Activated naive CD4-positive, alpha-beta T cell treated with anti-CD3 and anti-CD28 coated beads, Interleukin-2, amount 10 ng/mL, durations not matched to agents 7 days and 5 days (primary cell): ENCODE results near the gene NPIPB4.
"Not testable (repeated sequence)": the region's sequence is repeated elsewhere in the genome, so short reads cannot be mapped to it uniquely, and the experiment has no call there.

ENCODE experiments used
- CTCF ChIA-PET: fragments of 350-600 bp; sonication (Branson Sonifier 250); formaldehyde crosslinking; loops from one replicate; lab custom pipeline; 2021; ENCODE audit warnings: antibody characterized with exemption; lab: Charles Lee
- DNase-seq: peaks from one replicate; pipeline ENCODE4 v3.0.0-alpha.2; 2020
- H3K27ac Mint-ChIP-seq: one replicate; pipeline ENCODE4 v1.8.0; 2021; ENCODE audit warnings: mild to moderate bottlenecking, moderate library complexity, mixed read lengths
- H3K27me3 Mint-ChIP-seq: one replicate; pipeline ENCODE4 v1.8.0; 2021; ENCODE audit warnings: mild to moderate bottlenecking, mixed read lengths
- H3K36me3 Mint-ChIP-seq: one replicate; pipeline ENCODE4 v1.8.0; 2021; ENCODE audit warnings: mixed read lengths
- H3K4me1 Mint-ChIP-seq: one replicate; pipeline ENCODE4 v1.8.0; 2021; ENCODE audit warnings: mixed read lengths
- H3K4me3 Mint-ChIP-seq: one replicate; pipeline ENCODE4 v1.8.0; 2021; ENCODE audit warnings: mild to moderate bottlenecking, moderate library complexity, mixed read lengths
- H3K9me3 Mint-ChIP-seq: one replicate; pipeline ENCODE4 v1.8.0; 2021; ENCODE audit warnings: mixed read lengths

The NPIPB4 gene

GRCh38 chr16:21857656-21858055 lies at the start of gene NPIPB4:
NPIPB4 (minus strand) TSS chr16:21857756; CDS start chr16:21857378, 378 bp downstream.
- H3K9me3 Mint-ChIP-seq, H3K4me1 Mint-ChIP-seq, CTCF ChIA-PET, H3K36me3 Mint-ChIP-seq, H3K4me3 Mint-ChIP-seq, H3K27me3 Mint-ChIP-seq, DNase-seq, H3K27ac Mint-ChIP-seq: not testable (repeated sequence)

- H3K4me1 Mint-ChIP-seq, CTCF ChIA-PET, H3K9me3 Mint-ChIP-seq, DNase-seq, H3K36me3 Mint-ChIP-seq, H3K27me3 Mint-ChIP-seq, H3K27ac Mint-ChIP-seq, H3K4me3 Mint-ChIP-seq: not testable (repeated sequence)
These were observed 41.4 kb upstream of the NPIPB4 start for GRCh38 chr16:21898998-21899397.

GRCh38 chr16:21881988-21882387 lies 24.4 kb upstream of the NPIPB4 start:
- H3K27me3 Mint-ChIP-seq, H3K4me1 Mint-ChIP-seq, H3K36me3 Mint-ChIP-seq, H3K27ac Mint-ChIP-seq, H3K4me3 Mint-ChIP-seq, H3K9me3 Mint-ChIP-seq, CTCF ChIA-PET: not testable (repeated sequence)
- peak; percentile 45 for DNase-seq

- DNase-seq, H3K4me1 Mint-ChIP-seq, H3K27me3 Mint-ChIP-seq, H3K36me3 Mint-ChIP-seq, H3K9me3 Mint-ChIP-seq, CTCF ChIA-PET: not testable (repeated sequence)
- H3K4me3 Mint-ChIP-seq, result peak overlapping the region; percentile 70
- H3K27ac Mint-ChIP-seq, result peak overlapping the region; percentile 82
These were observed 20.4 kb downstream of the NPIPB4 start for GRCh38 chr16:21837186-21837585.

- H3K36me3 Mint-ChIP-seq, CTCF ChIA-PET, H3K4me1 Mint-ChIP-seq, H3K27ac Mint-ChIP-seq, H3K9me3 Mint-ChIP-seq, H3K27me3 Mint-ChIP-seq: not testable (repeated sequence)
- DNase-seq, result peak; percentile 23
- peak overlapping the region; percentile 28 for H3K4me3 Mint-ChIP-seq
These were observed 21.2 kb downstream of the NPIPB4 start for GRCh38 chr16:21836334-21836733.

- H3K27ac Mint-ChIP-seq, DNase-seq, H3K4me3 Mint-ChIP-seq, CTCF ChIA-PET, H3K9me3 Mint-ChIP-seq, H3K36me3 Mint-ChIP-seq, H3K4me1 Mint-ChIP-seq, H3K27me3 Mint-ChIP-seq: not testable (repeated sequence)
These were observed 21.8 kb downstream of the NPIPB4 start for GRCh38 chr16:21835747-21836146.

- H3K27me3 Mint-ChIP-seq, H3K4me1 Mint-ChIP-seq, H3K9me3 Mint-ChIP-seq, CTCF ChIA-PET, H3K27ac Mint-ChIP-seq, H3K36me3 Mint-ChIP-seq, DNase-seq, H3K4me3 Mint-ChIP-seq: not testable (repeated sequence)
These were observed 23.3 kb downstream of the NPIPB4 start for GRCh38 chr16:21834211-21834610.

- H3K36me3 Mint-ChIP-seq, H3K9me3 Mint-ChIP-seq, CTCF ChIA-PET, DNase-seq, H3K4me1 Mint-ChIP-seq, H3K4me3 Mint-ChIP-seq, H3K27ac Mint-ChIP-seq, H3K27me3 Mint-ChIP-seq: not testable (repeated sequence)
These were observed 27.6 kb downstream of the NPIPB4 start for GRCh38 chr16:21829929-21830328.

GRCh38 chr16:21826067-21826706 lies 31.4 kb downstream of the NPIPB4 start:
- H3K36me3 Mint-ChIP-seq, CTCF ChIA-PET, H3K27ac Mint-ChIP-seq, H3K4me3 Mint-ChIP-seq, H3K4me1 Mint-ChIP-seq, H3K9me3 Mint-ChIP-seq, H3K27me3 Mint-ChIP-seq, DNase-seq: not testable (repeated sequence)

- CTCF ChIA-PET, H3K27ac Mint-ChIP-seq, H3K36me3 Mint-ChIP-seq, H3K4me3 Mint-ChIP-seq, H3K9me3 Mint-ChIP-seq, H3K4me1 Mint-ChIP-seq, DNase-seq, H3K27me3 Mint-ChIP-seq: not testable (repeated sequence)
These were observed 32.0 kb downstream of the NPIPB4 start for GRCh38 chr16:21825526-21825925.

GRCh38 chr16:21823258-21823657 lies 34.3 kb downstream of the NPIPB4 start:
- H3K27me3 Mint-ChIP-seq, CTCF ChIA-PET, H3K9me3 Mint-ChIP-seq, DNase-seq, H3K4me3 Mint-ChIP-seq, H3K36me3 Mint-ChIP-seq, H3K27ac Mint-ChIP-seq: not testable (repeated sequence)
- peaks cover 21% of the 10 kb centered on the region for H3K4me1 Mint-ChIP-seq

- Mint-ChIP-seq H3K27ac (peak overlapping the region; percentile 90), H3K4me3 (peak overlapping the region; percentile 83), H3K4me1 (peaks cover 28% of the 10 kb centered on the region)
- H3K27me3 Mint-ChIP-seq, DNase-seq, H3K36me3 Mint-ChIP-seq, CTCF ChIA-PET, H3K9me3 Mint-ChIP-seq: not testable (repeated sequence)
These were observed 36.6 kb downstream of the NPIPB4 start for GRCh38 chr16:21820908-21821465.

- peak overlapping the region; percentile 90 for H3K27ac Mint-ChIP-seq
- H3K36me3 Mint-ChIP-seq, H3K27me3 Mint-ChIP-seq, CTCF ChIA-PET, H3K9me3 Mint-ChIP-seq: not testable (repeated sequence)
- peak; percentile 77 for DNase-seq
- H3K4me3 Mint-ChIP-seq, result peak overlapping the region; percentile 83
- peaks cover 30% of the 10 kb centered on the region for H3K4me1 Mint-ChIP-seq
These were observed 37.3 kb downstream of the NPIPB4 start for GRCh38 chr16:21820028-21820907.

GRCh38 chr16:21819617-21820016 lies 37.9 kb downstream of the NPIPB4 start:
- peaks cover 30% of the 10 kb centered on the region for H3K4me1 Mint-ChIP-seq
- H3K27me3 Mint-ChIP-seq, CTCF ChIA-PET, H3K36me3 Mint-ChIP-seq, H3K9me3 Mint-ChIP-seq, DNase-seq: not testable (repeated sequence)
- peak overlapping the region; percentile 83 for H3K4me3 Mint-ChIP-seq
- H3K27ac Mint-ChIP-seq, result peak overlapping the region; percentile 90

- H3K4me1 Mint-ChIP-seq, result peaks cover 30% of the 10 kb centered on the region
- peaks cover 17% of the 10 kb centered on the region for H3K36me3 Mint-ChIP-seq
- H3K27ac Mint-ChIP-seq, CTCF ChIA-PET, DNase-seq, H3K27me3 Mint-ChIP-seq, H3K9me3 Mint-ChIP-seq, H3K4me3 Mint-ChIP-seq: not testable (repeated sequence)
These were observed 40.5 kb downstream of the NPIPB4 start for GRCh38 chr16:21817012-21817411.
